ENCODE results near the gene AQP2. TPM values are rescaled to one million over a fixed set of nuclear protein-coding genes. Genes with fewer than 3 reads are reported as not detected.

The AQP2 gene
- total and polyA plus RNA-seq, 2 of the 4 experiments (the other 2 are of a cell fraction): not detected

- 89% methylated on average over 3 of the region's 15 CpGs; no CpG with 5 or more reads in 1 of the 2 experiments for WGBS, 2 experiments (ENCODE audit: extremely low coverage in 2 of 2, insufficient read length in 1 of 2)
- intact Hi-C loops (cut with micrococcal nuclease): no loop called here
- Histone ChIP-seq H2BK5ac (ENCODE audit: low read depth, low read length, poor library complexity, severe bottlenecking) (no peak overlapping the region), H4K91ac (ENCODE audit: insufficient read depth, low read depth, low read length) (no peak overlapping the region), H3K56ac (ENCODE audit: extremely low read depth, insufficient read depth, low read length) (no peak overlapping the region), H3K27me3 (ENCODE audit: control insufficient read depth, insufficient read depth, low read length) (no peaks in the 10 kb centered on the region; the same call in 1 of the 2 replicates), H2AK9ac (replicated peaks; ENCODE audit: low read depth, low read length, poor library complexity) (no peak overlapping the region), H3K18ac (ENCODE audit: low read depth, low read length) (no peak overlapping the region), H3K9ac (ENCODE audit: low read depth, low read length) (no peak overlapping the region), H2BK20ac (ENCODE audit: low read depth, low read length) (no peak overlapping the region), H3K9me3 (ENCODE audit: control insufficient read depth, insufficient read depth, low read length) (no peaks in the 10 kb centered on the region), H2AFZ (replicated peaks; ENCODE audit: low read length, poor library complexity) (no peak overlapping the region), H3K4ac (ENCODE audit: low read depth, low read length) (no peak overlapping the region), H3K79me1 (ENCODE audit: low read depth in 1 of 2, low read length in 2 of 2) (no peaks in the 10 kb centered on the region; a peak in 1 of 4 replicates), H3K4me1 (ENCODE audit: control insufficient read depth, insufficient read depth, low read length) (no peaks in the 10 kb centered on the region), H3K23ac (ENCODE audit: low read depth, low read length) (no peak overlapping the region), H2BK120ac (ENCODE audit: low read depth, low read length) (no peak overlapping the region), H3K9me1 (ENCODE audit: insufficient read depth, low read length) (peaks cover 7% of the 10 kb centered on the region; the same call in 1 of the 2 replicates), H3K36me3 (ENCODE audit: control insufficient read depth, insufficient read depth, low read length) (no peaks in the 10 kb centered on the region), H3K27ac (ENCODE audit: insufficient read depth, low read length) (no peak overlapping the region), H3K14ac (replicated peaks; ENCODE audit: low read depth, low read length) (no peak overlapping the region), H3K4me3 (ENCODE audit: insufficient read depth, low read depth, low read length) (no peak overlapping the region), H4K8ac (ENCODE audit: low read depth in 2 of 2, low read length in 2 of 2) (no peak overlapping the region), H2AK5ac (ENCODE audit: low read depth, low read length) (no peak overlapping the region), H3K4me2 (ENCODE audit: low read depth, low read length) (no peak overlapping the region), H4K5ac (ENCODE audit: low read depth, low read length) (no peak overlapping the region), H2BK15ac (ENCODE audit: low read depth, low read length) (no peak overlapping the region), H4K20me1 (ENCODE audit: insufficient read depth, low read length) (no peaks in the 10 kb centered on the region)
- ATAC-seq (ENCODE audit: low read depth): no peak
- peak; percentile 54 for TF ChIP-seq MAFK (IDR thresholded peaks at IDR 0.05; ENCODE audit: low read depth, low read length)
- TF ChIP-seq CTCF (conservative IDR thresholded peaks at IDR 0.05; ENCODE audit: low read depth, low read length): no peak
- TF ChIP-seq RCOR1 (IDR thresholded peaks at IDR 0.05; ENCODE audit: insufficient replicate concordance, low read length): no peak
- no peak for TF ChIP-seq ELK1 (IDR thresholded peaks at IDR 0.05; ENCODE audit: borderline replicate concordance, low read depth, low read length)
- TF ChIP-seq CEBPB (IDR thresholded peaks at IDR 0.05; ENCODE audit: low read depth, low read length): no peak
- in situ Hi-C loops (cut with MboI; ENCODE audit: low sequenced_read_pairs): no loop called here
- no TSS peak for BruUV-seq (replicated peaks)
- POLR2A ChIA-PET (ENCODE audit: unreplicated experiment): no interaction called here
- no peak for DNase-seq
- CTCF ChIA-PET: no interaction called here
- dilution Hi-C loops (cut with HindIII; ENCODE audit: low sequenced_read_pairs, unreplicated experiment): no loop called here
These were observed 26.5 kb upstream of the AQP2 start for GRCh38 chr12:49923880-49924556.

All from IMR-90 (cell line).